MCF 10A (cell line): Measurements from ENCODE around the gene NBR1. TPM values are rescaled to one million over a fixed set of nuclear protein-coding genes. Genes with fewer than 3 reads are reported as not detected.
"Not testable (repeated sequence)": the region's sequence is repeated elsewhere in the genome, so short reads cannot be mapped to it uniquely, and the experiment has no call there.

Experiments
- BruUV-seq: library from RNA; stranded (reverse); fragments of 400-500 nt; replicated peaks from 2 replicates; lab custom pipeline; 2021; lab: Mats Ljungman, UMichigan
- CTCF ChIA-PET: fragments of 300-600 bp; sonication (Branson Sonifier 250); formaldehyde crosslinking; extraction: SDS; loops from one replicate; lab custom pipeline; 2021; ENCODE audit warnings: antibody characterized with exemption, inconsistent platforms; lab: Yijun Ruan, JAX
- POLR2A ChIA-PET: fragments of 300-600, 350-650 bp; sonication (Branson Sonifier 250); formaldehyde crosslinking; extraction: SDS; loops from one replicate; lab custom pipeline; 2020; ENCODE audit warnings: antibody characterized with exemption, inconsistent platforms; lab: Yijun Ruan, JAX
- DNase-seq: peaks from one replicate; pipeline ENCODE4 v3.0.0-alpha.2; 2018; ENCODE audit not compliant: unreplicated experiment
- H3K27ac Mint-ChIP-seq: one replicate; pipeline ENCODE4 v1.8.0; 2022; ENCODE audit warnings: mild to moderate bottlenecking, low read depth, mixed read lengths; ENCODE audit not compliant: unreplicated experiment
- H3K27me3 Mint-ChIP-seq: one replicate; pipeline ENCODE4 v1.8.0; 2022; ENCODE audit warnings: mixed read lengths; ENCODE audit not compliant: insufficient read depth, unreplicated experiment
- H3K36me3 Mint-ChIP-seq: one replicate; pipeline ENCODE4 v1.8.0; 2022; ENCODE audit warnings: mild to moderate bottlenecking, moderate library complexity, mixed read lengths; ENCODE audit not compliant: insufficient read depth, unreplicated experiment
- H3K4me1 Mint-ChIP-seq: one replicate; pipeline ENCODE4 v1.8.0; 2022; ENCODE audit warnings: mixed read lengths; ENCODE audit not compliant: insufficient read depth, unreplicated experiment
- H3K4me3 Mint-ChIP-seq: one replicate; pipeline ENCODE4 v1.8.0; 2022; ENCODE audit warnings: mild to moderate bottlenecking, moderate library complexity, mixed read lengths; ENCODE audit not compliant: unreplicated experiment
- H3K9me3 Mint-ChIP-seq: one replicate; pipeline ENCODE4 v1.8.0; 2022; ENCODE audit warnings: mixed read lengths; ENCODE audit not compliant: unreplicated experiment
- intact Hi-C: fragments of 100-400 bp; cut with micrococcal nuclease; formaldehyde crosslinking; loops from 2 replicates; pipeline ENCODE4 v1.14.1; 2022
- total RNA-seq: library from RNA; stranded (reverse); gene quantifications from 2 replicates; pipeline ENCODE4 v1.2.3, GENCODE V29; 2022
- TF ChIP-seq, protein P1 (sequence below): fragments of 200-600 bp; IDR thresholded peaks from one replicate; pipeline ENCODE4 v1.8.0; 2022; ENCODE audit warnings: antibody characterized with exemption, mild to moderate bottlenecking; ENCODE audit not compliant: unreplicated experiment

Gene NBR1
- total RNA-seq, 1 experiment from 2014 or later = 105 TPM

DNA sequence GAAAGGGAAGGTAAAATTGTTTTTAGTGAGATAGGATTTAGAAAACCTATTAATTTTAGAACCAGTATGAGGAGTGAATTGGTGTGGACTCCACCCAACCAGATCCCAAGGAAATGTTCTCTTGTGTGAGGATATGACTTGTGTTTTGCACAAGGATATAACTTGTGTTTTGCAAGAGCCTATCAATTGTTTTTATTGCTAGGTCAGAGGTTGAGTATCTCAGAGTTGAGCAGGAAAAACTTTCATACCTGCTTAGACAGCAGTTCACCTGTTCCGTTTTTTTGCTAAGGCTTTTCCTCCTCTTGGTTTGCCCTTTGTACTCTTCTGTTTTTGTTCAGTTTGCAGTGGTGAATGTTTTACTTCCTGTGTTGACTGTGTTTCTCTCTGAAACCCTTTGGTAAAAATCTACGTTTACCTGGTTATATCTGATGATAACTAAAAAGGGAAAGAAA, 5.1 kb downstream of the NBR1 start:
- no peak for DNase-seq
- H3K4me3 Mint-ChIP-seq = no peak overlapping the region
- intact Hi-C loops = no loop called here
- BruUV-seq = no TSS peak
- TF ChIP-seq, protein P1, sequence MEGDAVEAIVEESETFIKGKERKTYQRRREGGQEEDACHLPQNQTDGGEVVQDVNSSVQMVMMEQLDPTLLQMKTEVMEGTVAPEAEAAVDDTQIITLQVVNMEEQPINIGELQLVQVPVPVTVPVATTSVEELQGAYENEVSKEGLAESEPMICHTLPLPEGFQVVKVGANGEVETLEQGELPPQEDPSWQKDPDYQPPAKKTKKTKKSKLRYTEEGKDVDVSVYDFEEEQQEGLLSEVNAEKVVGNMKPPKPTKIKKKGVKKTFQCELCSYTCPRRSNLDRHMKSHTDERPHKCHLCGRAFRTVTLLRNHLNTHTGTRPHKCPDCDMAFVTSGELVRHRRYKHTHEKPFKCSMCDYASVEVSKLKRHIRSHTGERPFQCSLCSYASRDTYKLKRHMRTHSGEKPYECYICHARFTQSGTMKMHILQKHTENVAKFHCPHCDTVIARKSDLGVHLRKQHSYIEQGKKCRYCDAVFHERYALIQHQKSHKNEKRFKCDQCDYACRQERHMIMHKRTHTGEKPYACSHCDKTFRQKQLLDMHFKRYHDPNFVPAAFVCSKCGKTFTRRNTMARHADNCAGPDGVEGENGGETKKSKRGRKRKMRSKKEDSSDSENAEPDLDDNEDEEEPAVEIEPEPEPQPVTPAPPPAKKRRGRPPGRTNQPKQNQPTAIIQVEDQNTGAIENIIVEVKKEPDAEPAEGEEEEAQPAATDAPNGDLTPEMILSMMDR = no peak
- H3K27me3 Mint-ChIP-seq = no peaks in the 10 kb centered on the region
- ChIA-PET CTCF (interaction anchor here (0.5 to 1.2 kb wide), 2 partner anchors 159 to 240 kb away, joined by 3 read pairs; no protein-coding TSS in a partner anchor), POLR2A (interaction anchor here (0.9 kb wide), 1 partner anchor 309 kb away, joined by 5 read pairs; no protein-coding TSS in a partner anchor)
- no peaks in the 10 kb centered on the region for H3K9me3 Mint-ChIP-seq
- H3K4me1 Mint-ChIP-seq = peaks cover 11% of the 10 kb centered on the region
- no peak overlapping the region for H3K27ac Mint-ChIP-seq
- peaks cover 70% of the 10 kb centered on the region for H3K36me3 Mint-ChIP-seq

- POLR2A ChIA-PET = no interaction called here
- TF ChIP-seq, protein P1 = no peak
- Mint-ChIP-seq H3K27me3 (no peaks in the 10 kb centered on the region), H3K36me3 (peaks cover 95% of the 10 kb centered on the region), H3K4me1 (no peaks in the 10 kb centered on the region), H3K4me3 (no peak overlapping the region), H3K27ac (no peak overlapping the region), H3K9me3 (no peaks in the 10 kb centered on the region)
- no peak for DNase-seq
- no TSS peak for BruUV-seq
- intact Hi-C loops = no loop called here
- CTCF ChIA-PET = interaction anchor here (0.6 kb wide), 1 partner anchor 29 kb away, joined by 3 read pairs; no protein-coding TSS in a partner anchor
Observed at GRCh38 chr17:43183921-43184320, 12.9 kb downstream of the NBR1 start.

DNA sequence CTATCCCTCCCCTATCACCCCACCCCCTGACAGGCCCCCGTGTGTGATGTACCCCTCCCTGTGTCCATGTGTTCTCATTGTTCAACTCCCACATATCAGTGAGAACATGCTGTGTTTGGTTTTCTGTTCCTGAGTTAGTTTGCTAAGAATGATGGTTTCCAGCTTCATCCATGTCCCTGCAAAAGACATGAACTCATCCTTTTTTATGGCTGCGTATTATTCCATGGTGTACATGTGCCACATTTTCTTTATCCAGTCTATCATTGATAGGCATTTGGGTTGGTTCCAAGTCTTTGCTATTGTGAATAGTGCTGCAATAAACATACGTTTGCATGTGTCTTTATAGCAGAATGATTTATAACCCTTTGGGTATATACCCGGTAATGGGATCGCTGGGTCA, 15.6 kb downstream of the NBR1 start:
- H3K4me1 Mint-ChIP-seq, H3K27ac Mint-ChIP-seq, intact Hi-C loops, DNase-seq, H3K4me3 Mint-ChIP-seq, H3K27me3 Mint-ChIP-seq, POLR2A ChIA-PET, BruUV-seq, H3K9me3 Mint-ChIP-seq: not testable (repeated sequence)
- CTCF ChIA-PET = interaction anchor here (0.6 to 1.0 kb wide), 3 partner anchors 24 to 153 kb away, joined by 3 to 4 read pairs (median 3); no protein-coding TSS in a partner anchor
- peaks cover 99% of the 10 kb centered on the region for H3K36me3 Mint-ChIP-seq

DNA sequence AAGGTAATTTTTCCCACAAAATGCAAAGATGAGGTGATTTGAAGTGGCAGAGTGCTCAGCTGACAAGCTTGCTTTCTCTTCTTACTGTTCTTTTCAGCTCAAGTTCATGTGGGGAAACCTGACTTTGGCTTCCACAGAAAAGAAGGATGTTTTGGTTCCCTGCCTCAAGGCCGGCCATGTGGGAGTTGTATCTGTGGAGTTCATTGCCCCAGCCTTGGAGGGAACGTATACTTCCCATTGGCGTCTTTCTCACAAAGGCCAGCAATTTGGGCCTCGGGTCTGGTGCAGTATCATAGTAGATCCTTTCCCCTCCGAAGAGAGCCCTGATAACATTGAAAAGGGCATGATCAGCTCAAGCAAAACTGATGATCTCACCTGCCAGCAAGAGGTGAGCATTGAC, 22.2 kb downstream of the NBR1 start:
- intact Hi-C loops = no loop called here
- DNase-seq = no peak
- TF ChIP-seq, protein P1 = no peak
- no peak overlapping the region for H3K4me3 Mint-ChIP-seq
- H3K4me1 Mint-ChIP-seq = no peaks in the 10 kb centered on the region
- ChIA-PET CTCF (no interaction called here), POLR2A (interaction anchor here (1.1 to 1.4 kb wide), 4 partner anchors 9 to 122 kb away, joined by 3 to 6 read pairs (median 4); partner anchors contain the start of gene NBR1)
- BruUV-seq = TSS peak; percentile 16
- no peaks in the 10 kb centered on the region for H3K27me3 Mint-ChIP-seq
- peaks cover 100% of the 10 kb centered on the region for H3K36me3 Mint-ChIP-seq
- no peaks in the 10 kb centered on the region for H3K9me3 Mint-ChIP-seq
- no peak overlapping the region for H3K27ac Mint-ChIP-seq
